NCI-H1048 (cell line): ENCODE measurements around the gene ICE1.
"Not testable (repeated sequence)": the region's sequence is repeated elsewhere in the genome, so short reads cannot be mapped to it uniquely, and the experiment has no call there.

Experiments
- DNase-seq: peaks from one replicate; lab custom pipeline; 2025; lab: John Stamatoyannopoulos, UW

ICE1 gene

GRCh38 chr5:5421961-5422818 is at the start of gene ICE1:
TSS of gene ICE1 (plus strand) at chr5:5422677. CDS start at chr5:5422916, 239 bp downstream.
- DNase-seq = peak; percentile 92

- DNase-seq = no peak
These were observed 49.5 kb upstream of the ICE1 start for GRCh38 chr5:5372930-5373329.

- no peak for DNase-seq
These were observed 49.0 kb upstream of the ICE1 start for GRCh38 chr5:5373351-5373989.

- no peak for DNase-seq
These were observed 48.3 kb upstream of the ICE1 start for GRCh38 chr5:5374009-5374715.

GRCh38 chr5:5377780-5378179 is 44.7 kb upstream of the ICE1 start:
- DNase-seq = no peak

GRCh38 chr5:5378531-5378930 is 43.9 kb upstream of the ICE1 start:
- no peak for DNase-seq

GRCh38 chr5:5380298-5380697 is 42.2 kb upstream of the ICE1 start:
- DNase-seq = no peak

- no peak for DNase-seq
These were observed 41.1 kb upstream of the ICE1 start for GRCh38 chr5:5381310-5381913.

GRCh38 chr5:5383461-5383860 is 39.0 kb upstream of the ICE1 start:
- no peak for DNase-seq

GRCh38 chr5:5384660-5385330 is 37.7 kb upstream of the ICE1 start:
- DNase-seq = no peak

GRCh38 chr5:5385331-5385662 is 37.2 kb upstream of the ICE1 start:
- no peak for DNase-seq

- DNase-seq = no peak
These were observed 36.1 kb upstream of the ICE1 start for GRCh38 chr5:5386329-5386728.

GRCh38 chr5:5387192-5387591 is 35.3 kb upstream of the ICE1 start:
- no peak for DNase-seq

- no peak for DNase-seq
These were observed 34.7 kb upstream of the ICE1 start for GRCh38 chr5:5387777-5388176.

GRCh38 chr5:5390121-5390869 is 32.2 kb upstream of the ICE1 start:
- DNase-seq = not testable (repeated sequence)

- DNase-seq = not testable (repeated sequence)
These were observed 30.0 kb upstream of the ICE1 start for GRCh38 chr5:5392504-5392903.

- not testable (repeated sequence) for DNase-seq
These were observed 28.0 kb upstream of the ICE1 start for GRCh38 chr5:5394384-5394986.

- DNase-seq = not testable (repeated sequence)
These were observed 27.4 kb upstream of the ICE1 start for GRCh38 chr5:5395093-5395492.

- DNase-seq = no peak
These were observed 24.4 kb upstream of the ICE1 start for GRCh38 chr5:5398071-5398470.

GRCh38 chr5:5401095-5401494 is 21.4 kb upstream of the ICE1 start:
- DNase-seq = no peak

GRCh38 chr5:5403741-5404140 is 18.7 kb upstream of the ICE1 start:
- DNase-seq = no peak
